ENCODE data around the gene LASP1.
"Not testable (repeated sequence)": the region's sequence is repeated elsewhere in the genome, so short reads cannot be mapped to it uniquely, and the experiment has no call there.

Gene LASP1

GRCh38 chr17:38940404-38940803 lies 70.5 kb downstream of the LASP1 start:
- DNase-seq, result no peak

- DNase-seq, result no peak
Observed at GRCh38 chr17:38942696-38943334, 73.0 kb downstream of the LASP1 start.

GRCh38 chr17:38943607-38944006 lies 73.7 kb downstream of the LASP1 start:
- DNase-seq, result no peak

- no peak for DNase-seq
Observed at GRCh38 chr17:38947189-38947588, 77.3 kb downstream of the LASP1 start.

- not testable (repeated sequence) for DNase-seq
Observed at GRCh38 chr17:38953800-38954199, 83.9 kb downstream of the LASP1 start.

- DNase-seq, result no peak
Observed at GRCh38 chr17:38958326-38958725, 88.5 kb downstream of the LASP1 start.

- no peak for DNase-seq
Observed at GRCh38 chr17:38958756-38959155, 88.9 kb downstream of the LASP1 start.

GRCh38 chr17:38959508-38959907 lies 89.7 kb downstream of the LASP1 start:
- DNase-seq, result no peak

- no peak for DNase-seq
Observed at GRCh38 chr17:38960402-38960801, 90.5 kb downstream of the LASP1 start.

GRCh38 chr17:38961413-38961812 lies 91.6 kb downstream of the LASP1 start:
- no peak for DNase-seq

- DNase-seq, result peak; percentile 75
Observed at GRCh38 chr17:38967290-38967738, 97.5 kb downstream of the LASP1 start, which contains the start of gene FBXO47. TSS of gene FBXO47 (minus strand) at chr17:38967403. CDS start at chr17:38963025, 4,378 bp downstream.

- no peak for DNase-seq
Observed at GRCh38 chr17:38969281-38969680, 99.4 kb downstream of the LASP1 start.

- DNase-seq, result no peak
Observed at GRCh38 chr17:38970128-38970527, 100.3 kb downstream of the LASP1 start.

- DNase-seq, result no peak
Observed at GRCh38 chr17:38970804-38971203, 100.9 kb downstream of the LASP1 start.
